CD4-positive, alpha-beta T cell treated with Interleukin-15 for 1 hour (primary cell): ENCODE results near the gene TIA1.
"Not testable (repeated sequence)": the region's sequence is repeated elsewhere in the genome, so short reads cannot be mapped to it uniquely, and the experiment has no call there.

Experiments
- DNase-seq: peaks from one replicate; pipeline ENCODE4 v3.0.0-alpha.2; 2020

TIA1 gene

GRCh38 chr2:70248181-70248847 is at the start of gene TIA1:
TIA1 (minus strand) TSS chr2:70248628; CDS start chr2:70248430, 198 bp downstream.
- DNase-seq, result peak; percentile 99

- not testable (repeated sequence) for DNase-seq
These were observed 49.4 kb upstream of the TIA1 start for GRCh38 chr2:70297828-70298227.

- DNase-seq, result no peak
These were observed 35.2 kb upstream of the TIA1 start for GRCh38 chr2:70283500-70284191.

GRCh38 chr2:70282439-70282838 is 34.0 kb upstream of the TIA1 start:
- no peak for DNase-seq

- no peak for DNase-seq
These were observed 31.9 kb upstream of the TIA1 start for GRCh38 chr2:70280242-70280798.

- DNase-seq, result no peak
These were observed 21.9 kb upstream of the TIA1 start for GRCh38 chr2:70270323-70270722.

GRCh38 chr2:70269422-70270302 is 21.2 kb upstream of the TIA1 start:
- not testable (repeated sequence) for DNase-seq

GRCh38 chr2:70266925-70267324 is 18.5 kb upstream of the TIA1 start:
- not testable (repeated sequence) for DNase-seq

- DNase-seq, result no peak
These were observed 13.1 kb upstream of the TIA1 start for GRCh38 chr2:70261501-70261900.

- DNase-seq, result no peak
These were observed 10.1 kb upstream of the TIA1 start for GRCh38 chr2:70258532-70258875.

- no peak for DNase-seq
These were observed 7.3 kb upstream of the TIA1 start for GRCh38 chr2:70255637-70256314.

- no peak for DNase-seq
These were observed 2.0 kb upstream of the TIA1 start for GRCh38 chr2:70250434-70250833.

GRCh38 chr2:70247364-70248180 is 856 bp downstream of the TIA1 start:
- no peak for DNase-seq

- no peak for DNase-seq
These were observed 4.4 kb downstream of the TIA1 start for GRCh38 chr2:70243806-70244584.

- DNase-seq, result no peak
These were observed 5.9 kb downstream of the TIA1 start for GRCh38 chr2:70242552-70242951.

- no peak for DNase-seq
These were observed 7.1 kb downstream of the TIA1 start for GRCh38 chr2:70241340-70241739.

GRCh38 chr2:70240599-70240998 is 7.8 kb downstream of the TIA1 start:
- DNase-seq, result no peak

GRCh38 chr2:70233926-70234325 is 14.5 kb downstream of the TIA1 start:
- DNase-seq, result no peak

GRCh38 chr2:70226781-70227180 is 21.6 kb downstream of the TIA1 start:
- no peak for DNase-seq

GRCh38 chr2:70223305-70223704 is 25.1 kb downstream of the TIA1 start:
- not testable (repeated sequence) for DNase-seq

GRCh38 chr2:70214953-70215549 is 33.4 kb downstream of the TIA1 start:
- DNase-seq, result no peak
